Keratinocyte (primary cell): Measurements from ENCODE around the gene RAB8B. TPM values are rescaled to one million over a fixed set of nuclear protein-coding genes. Genes with fewer than 3 reads are reported as not detected.

ENCODE experiments used
- DNase-seq: peaks from one replicate; pipeline ENCODE4 v3.0.0-alpha.2; 2011; ENCODE audit warnings: low read depth, missing footprints, low spot score
- FAIRE-seq: peaks from 2 replicates; lab custom pipeline; 2011; peaks lifted over from hg19 to GRCh38; lab: Jason Lieb, UNC
- H2AFZ ChIP-seq: 2 replicates; pipeline ENCODE4 v1.6.0; 2012; ENCODE audit warnings: low read length, control low read depth, inconsistent platforms; ENCODE audit not compliant: control insufficient read depth
- H3K27ac ChIP-seq: 2 replicates; pipeline ENCODE4 v1.5.1; 2011; ENCODE audit warnings: low read length; ENCODE audit not compliant: control insufficient read depth, insufficient read depth
- H3K27me3 ChIP-seq: 3 replicates; pipeline ENCODE4 v1.6.0; 2011; ENCODE audit warnings: low read length; ENCODE audit not compliant: control insufficient read depth, insufficient read depth; ENCODE audit errors: extremely low read depth
- H3K36me3 ChIP-seq, 2 experiments: 2 replicates in 1 of 2; 3 replicates in 1 of 2; pipeline ENCODE4 v1.5.1; 2011; ENCODE audit warnings: low read length in 2 of 2, mild to moderate bottlenecking in 1 of 2; ENCODE audit not compliant: control insufficient read depth in 2 of 2, insufficient read depth in 2 of 2; ENCODE audit errors: extremely low read depth in 1 of 2
- H3K4me1 ChIP-seq: 3 replicates; pipeline ENCODE4 v1.5.1; 2011; ENCODE audit warnings: low read length; ENCODE audit not compliant: control insufficient read depth, insufficient read depth; ENCODE audit errors: extremely low read depth
- H3K4me2 ChIP-seq: 3 replicates; pipeline ENCODE4 v1.6.0; 2011; ENCODE audit warnings: low read depth, low read length; ENCODE audit not compliant: control insufficient read depth, insufficient read depth; ENCODE audit errors: extremely low read depth
- H3K4me3 ChIP-seq, 3 experiments: fragments of 200-600 bp in 1 of 3; sonication (generic) in 1 of 3; 2 replicates in 2 of 3; 3 replicates in 1 of 3; pipeline ENCODE4 v1.5.1; 2011 to 2016; ENCODE audit warnings: low read length in 3 of 3, mild to moderate bottlenecking in 3 of 3, control low read depth in 2 of 3, inconsistent platforms in 1 of 3, low read depth in 1 of 3, mixed read lengths in 1 of 3, mixed run types in 1 of 3, moderate library complexity in 1 of 3; ENCODE audit not compliant: control insufficient read depth in 2 of 3, insufficient read depth in 2 of 3; ENCODE audit errors: extremely low read depth in 1 of 3
- H3K79me2 ChIP-seq: 2 replicates; pipeline ENCODE4 v1.6.0; 2012; ENCODE audit warnings: low read length; ENCODE audit not compliant: control insufficient read depth, insufficient read depth
- H3K9ac ChIP-seq: 3 replicates; pipeline ENCODE4 v1.6.0; 2011; ENCODE audit warnings: low read length; ENCODE audit not compliant: control insufficient read depth, insufficient read depth; ENCODE audit errors: extremely low read depth
- H3K9me1 ChIP-seq: 3 replicates; pipeline ENCODE4 v1.6.0; 2011; ENCODE audit warnings: low read length; ENCODE audit not compliant: control insufficient read depth, insufficient read depth; ENCODE audit errors: extremely low read depth
- H3K9me3 ChIP-seq: 2 replicates; pipeline ENCODE4 v1.5.1; 2012; ENCODE audit warnings: low read depth, low read length; ENCODE audit not compliant: control insufficient read depth
- H4K20me1 ChIP-seq: 3 replicates; pipeline ENCODE4 v1.6.0; 2011; ENCODE audit warnings: low read length; ENCODE audit not compliant: control insufficient read depth, insufficient read depth; ENCODE audit errors: extremely low read depth
- EZH2 ChIP-seq: IDR thresholded peaks from one replicate; pipeline ENCODE4 v1.6.1; 2012; ENCODE audit warnings: inconsistent platforms, mild to moderate bottlenecking, low read length, moderate library complexity
- dilution Hi-C: fragments of 300-500 bp; cut with MboI; formaldehyde crosslinking; loops from one replicate; pipeline ENCODE4 v1.7.0; 2020; ENCODE audit warnings: low sequenced_read_pairs; ENCODE audit not compliant: extremely low pct_ligation_motif_present
- polyA plus RNA-seq, 5 experiments: library from polyadenylated mRNA; depleted of rRNA in 3 of 5; stranded (reverse) in 3 of 5; stranded (forward) in 1 of 5; unstranded in 1 of 5; fragments of >200 nt; gene quantifications; 1 replicate in 1 of 5; 2 replicates in 3 of 5; 3 replicates in 1 of 5; pipeline versions ENCODE4 v1.2.1 to v1.2.3, GENCODE V29; 2011 to 2012; ENCODE audit warnings: missing spikeins in 2 of 5, low read depth in 1 of 5, low replicate concordance in 1 of 5
- TF ChIP-seq, protein P1 (sequence below), 3 experiments: IDR thresholded peaks in 1 of 3; conservative IDR thresholded peaks in 1 of 3; optimal IDR thresholded peaks in 1 of 3; 2 replicates in 2 of 3; 3 replicates in 1 of 3; pipeline versions ENCODE3 to v1.5.1; 2011; ENCODE audit warnings: low read length in 3 of 3, mild to moderate bottlenecking in 3 of 3, moderate library complexity in 2 of 3, control low read depth in 1 of 3, inconsistent platforms in 1 of 3; ENCODE audit not compliant: insufficient read depth in 2 of 3; ENCODE audit errors: extremely low read depth in 1 of 3

RAB8B gene
- polyA plus RNA-seq, 1 donor (not counting 4 experiments of a cell fraction or from before 2014, with no cell fraction given) = 31.2 TPM

DNA sequence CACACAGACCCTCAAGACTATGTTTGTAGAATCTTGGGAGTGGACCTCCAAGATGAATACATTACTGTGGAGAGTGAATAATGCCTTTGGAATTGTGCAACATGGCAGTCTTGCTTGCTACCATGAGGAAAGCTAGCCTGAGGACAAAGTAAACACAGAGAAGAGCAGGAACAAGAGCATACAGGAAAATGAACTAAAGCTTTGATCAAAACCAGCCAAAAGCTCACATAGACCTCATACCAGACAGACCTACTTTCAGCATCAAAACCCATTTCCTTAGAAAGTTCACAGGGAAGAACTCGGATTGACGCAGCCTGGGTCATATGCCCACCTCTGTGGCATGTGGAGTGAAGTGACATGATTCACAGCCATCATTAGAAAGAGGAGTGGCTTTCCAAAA, 3.3 kb upstream of the RAB8B start:
- Histone ChIP-seq H3K27ac (peak overlapping the region; percentile 47), H4K20me1 (no peaks in the 10 kb centered on the region), H3K79me2 (peaks cover 9% of the 10 kb centered on the region), H3K9me1 (no peaks in the 10 kb centered on the region), H3K4me2 (peak overlapping the region; percentile 47), H3K4me3 (no peak overlapping the region), H3K36me3 (no peaks in the 10 kb centered on the region), H3K4me1 (peaks cover 31% of the 10 kb centered on the region), H2AFZ (peak overlapping the region; percentile 21), H3K9ac (no peak overlapping the region), H3K27me3 (no peaks in the 10 kb centered on the region), H3K9me3 (no peaks in the 10 kb centered on the region)
- DNase-seq (peak; percentile 49), FAIRE-seq (peak; percentile 73)
- dilution Hi-C loops = no loop called here
- TF ChIP-seq, protein P1, sequence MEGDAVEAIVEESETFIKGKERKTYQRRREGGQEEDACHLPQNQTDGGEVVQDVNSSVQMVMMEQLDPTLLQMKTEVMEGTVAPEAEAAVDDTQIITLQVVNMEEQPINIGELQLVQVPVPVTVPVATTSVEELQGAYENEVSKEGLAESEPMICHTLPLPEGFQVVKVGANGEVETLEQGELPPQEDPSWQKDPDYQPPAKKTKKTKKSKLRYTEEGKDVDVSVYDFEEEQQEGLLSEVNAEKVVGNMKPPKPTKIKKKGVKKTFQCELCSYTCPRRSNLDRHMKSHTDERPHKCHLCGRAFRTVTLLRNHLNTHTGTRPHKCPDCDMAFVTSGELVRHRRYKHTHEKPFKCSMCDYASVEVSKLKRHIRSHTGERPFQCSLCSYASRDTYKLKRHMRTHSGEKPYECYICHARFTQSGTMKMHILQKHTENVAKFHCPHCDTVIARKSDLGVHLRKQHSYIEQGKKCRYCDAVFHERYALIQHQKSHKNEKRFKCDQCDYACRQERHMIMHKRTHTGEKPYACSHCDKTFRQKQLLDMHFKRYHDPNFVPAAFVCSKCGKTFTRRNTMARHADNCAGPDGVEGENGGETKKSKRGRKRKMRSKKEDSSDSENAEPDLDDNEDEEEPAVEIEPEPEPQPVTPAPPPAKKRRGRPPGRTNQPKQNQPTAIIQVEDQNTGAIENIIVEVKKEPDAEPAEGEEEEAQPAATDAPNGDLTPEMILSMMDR (optimal IDR thresholded peaks at IDR 0.05 in 1 of 3, IDR thresholded peaks at IDR 0.05 in 1 of 3, conservative IDR thresholded peaks at IDR 0.05 in 1 of 3; ENCODE audit: extremely low read depth in 1 of 3, insufficient read depth in 2 of 3, low read length in 3 of 3) = no peak
- TF ChIP-seq EZH2 = no peak

DNA sequence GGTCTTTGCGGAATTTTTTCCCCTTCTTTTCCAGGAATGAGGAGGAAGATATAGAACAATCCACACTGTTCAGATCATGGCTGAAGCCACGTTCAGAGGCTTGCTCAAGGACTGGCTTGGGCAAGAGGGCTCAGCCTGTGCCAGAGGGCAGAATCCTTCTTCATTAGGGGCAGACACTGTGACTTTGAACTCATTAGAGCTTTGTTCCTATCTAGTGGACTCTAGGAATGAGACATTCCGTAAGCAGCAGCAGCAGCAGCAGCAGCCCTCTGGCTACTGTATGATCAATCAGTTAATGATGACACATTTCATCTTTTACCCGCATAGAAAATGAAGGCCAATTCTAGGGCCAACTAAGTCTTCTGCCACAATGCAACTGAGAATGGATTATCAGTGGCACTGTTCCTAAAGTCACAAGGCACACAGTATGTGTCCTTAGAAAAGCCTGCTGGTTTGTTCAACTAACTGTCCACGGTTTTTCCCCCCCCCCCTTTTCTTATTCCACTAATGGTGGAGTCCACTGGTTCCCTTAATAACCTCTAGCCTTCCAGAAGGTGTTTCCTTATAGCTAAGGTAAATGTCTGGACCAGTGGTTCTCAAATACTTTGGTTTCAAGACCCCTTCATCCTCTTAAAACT, 1.7 kb upstream of the RAB8B start:
- dilution Hi-C loops = no loop called here
- H3K27me3 ChIP-seq = no peaks in the 10 kb centered on the region
- H3K4me1 ChIP-seq = peaks cover 42% of the 10 kb centered on the region
- H3K9ac ChIP-seq = no peak overlapping the region
- TF ChIP-seq, protein P1 (optimal IDR thresholded peaks at IDR 0.05 in 1 of 3, IDR thresholded peaks at IDR 0.05 in 1 of 3, conservative IDR thresholded peaks at IDR 0.05 in 1 of 3; ENCODE audit: extremely low read depth in 1 of 3, insufficient read depth in 2 of 3, low read length in 3 of 3) = no peak
- no peak for TF ChIP-seq EZH2
- H3K4me3 ChIP-seq = no peak overlapping the region
- H3K36me3 ChIP-seq = no peaks in the 10 kb centered on the region
- peaks cover 25% of the 10 kb centered on the region for H3K79me2 ChIP-seq
- H3K4me2 ChIP-seq = no peak overlapping the region
- no peak overlapping the region for H3K27ac ChIP-seq
- H3K9me3 ChIP-seq = no peaks in the 10 kb centered on the region
- DNase-seq (no peak), FAIRE-seq (no peak)
- H4K20me1 ChIP-seq = no peaks in the 10 kb centered on the region
- H3K9me1 ChIP-seq = no peaks in the 10 kb centered on the region
- no peak overlapping the region for H2AFZ ChIP-seq
